ENCODE measurements around the gene ACY1. TPM values are rescaled to one million over a fixed set of nuclear protein-coding genes. Genes with fewer than 3 reads are reported as not detected.

Gene ACY1
- total RNA-seq, 1 experiment from 2014 or later = 62.6 TPM

- Mint-ChIP-seq H3K36me3 (ENCODE audit: insufficient read depth in 1 of 3, low read depth in 3 of 3) (peaks cover 47 to 64% (median 63%) of the 10 kb centered on the region in 3 experiments; a peak in 6 of 7 replicates), H3K27me3 (ENCODE audit: low read depth) (peaks cover 14% of the 10 kb centered on the region), H3K4me1 (peaks cover 17 to 18% of the 10 kb centered on the region in 2 experiments), H3K4me3 (peak overlapping the region; percentile 12 to 56; a peak in 2 of 5 replicates), H3K27ac (no peak overlapping the region), H3K9me3 (no peaks in the 10 kb centered on the region; a peak in 1 of 5 replicates)
- no peak overlapping the region for H2BK12ac ChIP-seq (ENCODE audit: insufficient read length, low read depth, low read length)
- no peak overlapping the region for H4K91ac ChIP-seq (ENCODE audit: insufficient read length, low read depth, low read length)
- no peaks in the 10 kb centered on the region for H4K20me1 ChIP-seq (ENCODE audit: control insufficient read depth, insufficient read depth, insufficient read length)
- H4K5ac ChIP-seq (ENCODE audit: insufficient read length, low read depth, low read length) = no peak overlapping the region
- no peak overlapping the region for H3K56ac ChIP-seq (ENCODE audit: insufficient read length, low read depth, low read length)
- no CpG with 5 or more reads among the region's 9 CpGs for WGBS (ENCODE audit: extremely low coverage, insufficient read length, low lambda C conversion rate)
- H2AFZ ChIP-seq (ENCODE audit: low read length) = no peak overlapping the region
- peaks cover 16% of the 10 kb centered on the region for H3K23me2 ChIP-seq (ENCODE audit: insufficient read length, low read depth, low read length, poor library complexity, severe bottlenecking)
- DNase-seq = no peak
- no peak overlapping the region for H2BK120ac ChIP-seq (ENCODE audit: low read depth, low read length, poor library complexity, severe bottlenecking)
- TF ChIP-seq CTCF (conservative IDR thresholded peaks at IDR 0.05) = no peak
- H3K4ac ChIP-seq (ENCODE audit: low read depth, low read length) = no peak overlapping the region
- no peaks in the 10 kb centered on the region for H3K9me3 ChIP-seq (ENCODE audit: control insufficient read depth, low read depth, low read length)
- no peak overlapping the region for H2BK20ac ChIP-seq (ENCODE audit: low read depth, low read length, poor library complexity, severe bottlenecking)
- H3K23ac ChIP-seq (ENCODE audit: insufficient read length, low read depth, low read length) = no peak overlapping the region
- H2BK15ac ChIP-seq (ENCODE audit: low read depth, low read length) = no peak overlapping the region
- H3K4me1 ChIP-seq (ENCODE audit: insufficient read depth, low read length) = 0 out of 2 replicates have a peak, but pooled peaks cover 2% of the 10 kb centered on the region
- no peak overlapping the region for H3K27ac ChIP-seq (ENCODE audit: insufficient read length, low read depth, low read length)
- no peak overlapping the region for H3K18ac ChIP-seq (ENCODE audit: insufficient read length, low read depth, low read length)
- H2AK5ac ChIP-seq (ENCODE audit: insufficient read length, low read length) = no peak overlapping the region
- H3K79me1 ChIP-seq (ENCODE audit: insufficient read depth, low read depth, low read length, poor library complexity, severe bottlenecking) = peaks cover 14% of the 10 kb centered on the region
- no peak overlapping the region for H3K9ac ChIP-seq (ENCODE audit: extremely low read depth, insufficient read length, low read length)
- no peaks in the 10 kb centered on the region for H3K27me3 ChIP-seq (ENCODE audit: insufficient read depth, low read length)
- no peak overlapping the region for H4K8ac ChIP-seq (replicated peaks; ENCODE audit: insufficient read length, low read depth, low read length)
- no peak overlapping the region for H3T11ph ChIP-seq (ENCODE audit: low read length)
- no peak overlapping the region for H3K14ac ChIP-seq (ENCODE audit: insufficient read depth, low read length)
- H3K4me2 ChIP-seq (ENCODE audit: insufficient read depth, insufficient read length, low read length) = no peak overlapping the region
- peaks cover 10% of the 10 kb centered on the region for H3K79me2 ChIP-seq (ENCODE audit: insufficient read depth, low read length)
- no peak overlapping the region for H2BK5ac ChIP-seq (ENCODE audit: insufficient read length, low read length)
Observed at GRCh38 chr3:51938780-51939425, 44.4 kb upstream of the ACY1 start.

Data from H9 (cell line).